ENCODE measurements around the gene ZSWIM7. TPM values are rescaled to one million over a fixed set of nuclear protein-coding genes. Genes with fewer than 3 reads are reported as not detected.
"Not testable (repeated sequence)": the region's sequence is repeated elsewhere in the genome, so short reads cannot be mapped to it uniquely, and the experiment has no call there.

ZSWIM7 gene
- total RNA-seq, 2 experiments from 2014 or later, result 19.3 to 20.0 TPM

GRCh38 chr17:15942207-15942833 lies 57.2 kb downstream of the ZSWIM7 start:
- DNase-seq (no peak), ATAC-seq (no peak)
- ChIA-PET POLR2A (no interaction called here), CTCF (interaction anchor here (1.2 kb wide), 1 partner anchor 17 kb away, joined by 3 read pairs; no protein-coding TSS in a partner anchor)
- no peaks in the 10 kb centered on the region for H3K9me3 Mint-ChIP-seq (ENCODE audit: insufficient read depth)
- H3K27ac Mint-ChIP-seq, result no peak overlapping the region
- no peaks in the 10 kb centered on the region for H3K36me3 Mint-ChIP-seq (ENCODE audit: low read depth)
- H3K4me1 Mint-ChIP-seq (ENCODE audit: low read depth), result peaks cover 18% of the 10 kb centered on the region
- no peak overlapping the region for H3K4me3 Mint-ChIP-seq
- peaks cover 26% of the 10 kb centered on the region for H3K27me3 Mint-ChIP-seq (ENCODE audit: low read depth)

GRCh38 chr17:15941781-15942180 lies 57.7 kb downstream of the ZSWIM7 start:
- Mint-ChIP-seq H3K27ac (no peak overlapping the region), H3K27me3 (ENCODE audit: low read depth) (peaks cover 26% of the 10 kb centered on the region), H3K36me3 (ENCODE audit: low read depth) (no peaks in the 10 kb centered on the region), H3K4me1 (ENCODE audit: low read depth) (peaks cover 17% of the 10 kb centered on the region), H3K4me3 (no peak overlapping the region), H3K9me3 (ENCODE audit: insufficient read depth) (no peaks in the 10 kb centered on the region)
- ChIA-PET POLR2A (no interaction called here), CTCF (interaction anchor here (1.2 kb wide), 1 partner anchor 17 kb away, joined by 3 read pairs; no protein-coding TSS in a partner anchor)
- no peak for DNase-seq
- no peak for ATAC-seq

DNA sequence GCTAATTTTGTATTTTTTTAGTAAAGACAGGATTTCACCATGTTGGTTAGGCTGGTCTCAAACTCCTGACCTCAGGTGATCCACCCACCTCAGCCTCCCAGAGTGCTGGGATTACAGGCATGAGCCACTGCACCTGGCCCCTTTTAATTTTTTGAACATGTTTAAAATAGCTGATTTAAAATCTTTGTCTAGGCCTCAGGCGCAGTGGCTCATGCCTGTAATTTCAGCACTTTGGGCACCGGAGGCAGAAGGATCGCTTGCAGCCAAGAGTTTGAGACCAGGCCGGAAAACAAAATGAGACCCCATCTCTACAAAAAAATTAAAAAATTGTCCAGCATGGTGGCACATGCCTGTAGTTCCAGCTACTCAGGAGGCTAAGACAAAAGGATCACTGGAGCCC lies 63.0 kb downstream of the ZSWIM7 start:
- POLR2A ChIA-PET; H3K27ac Mint-ChIP-seq; DNase-seq; ATAC-seq; H3K4me1 Mint-ChIP-seq (ENCODE audit: low read depth); CTCF ChIA-PET; H3K4me3 Mint-ChIP-seq; H3K36me3 Mint-ChIP-seq (ENCODE audit: low read depth); H3K9me3 Mint-ChIP-seq (ENCODE audit: insufficient read depth): not testable (repeated sequence)
- peaks cover 14% of the 10 kb centered on the region for H3K27me3 Mint-ChIP-seq (ENCODE audit: low read depth)

DNA sequence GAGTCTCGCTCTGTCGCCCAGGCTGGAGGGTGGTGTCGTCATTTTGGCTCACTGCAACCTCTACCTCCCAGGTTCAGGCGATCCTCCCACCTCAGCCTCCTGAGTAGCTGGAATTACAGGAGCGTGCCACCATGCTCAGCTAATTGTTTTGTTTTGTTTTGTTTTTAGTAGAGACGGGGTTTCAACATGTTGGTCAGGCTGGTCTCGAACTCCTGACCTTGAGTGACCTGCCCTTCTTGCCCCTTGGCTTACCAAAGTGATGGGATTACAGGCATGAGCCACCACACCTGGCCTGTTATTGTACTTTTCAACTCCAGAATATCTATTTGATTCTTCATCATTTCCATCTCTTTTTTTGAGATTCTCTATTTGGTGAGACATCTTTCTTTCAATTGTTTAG lies 63.6 kb downstream of the ZSWIM7 start:
- CTCF ChIA-PET, result no interaction called here
- Mint-ChIP-seq H3K4me3 (no peak overlapping the region), H3K27me3 (ENCODE audit: low read depth) (peaks cover 13% of the 10 kb centered on the region), H3K9me3 (ENCODE audit: insufficient read depth) (no peaks in the 10 kb centered on the region), H3K4me1 (ENCODE audit: low read depth) (no peaks in the 10 kb centered on the region), H3K36me3 (ENCODE audit: low read depth) (no peaks in the 10 kb centered on the region), H3K27ac (no peak overlapping the region)
- no peak for ATAC-seq
- POLR2A ChIA-PET, result no interaction called here
- no peak for DNase-seq

GRCh38 chr17:15934866-15935265 lies 64.6 kb downstream of the ZSWIM7 start:
- H3K27ac Mint-ChIP-seq, result no peak overlapping the region
- ChIA-PET POLR2A (no interaction called here), CTCF (interaction anchor here (0.6 to 1.3 kb wide), 2 partner anchors 10 to 51 kb away, joined by 3 to 7 read pairs; partner anchors contain the start of gene ADORA2B)
- peaks cover 10% of the 10 kb centered on the region for H3K27me3 Mint-ChIP-seq (ENCODE audit: low read depth)
- ATAC-seq, result no peak
- no peaks in the 10 kb centered on the region for H3K9me3 Mint-ChIP-seq (ENCODE audit: insufficient read depth)
- no peaks in the 10 kb centered on the region for H3K4me1 Mint-ChIP-seq (ENCODE audit: low read depth)
- DNase-seq, result no peak
- H3K36me3 Mint-ChIP-seq (ENCODE audit: low read depth), result no peaks in the 10 kb centered on the region
- H3K4me3 Mint-ChIP-seq, result no peak overlapping the region

DNA sequence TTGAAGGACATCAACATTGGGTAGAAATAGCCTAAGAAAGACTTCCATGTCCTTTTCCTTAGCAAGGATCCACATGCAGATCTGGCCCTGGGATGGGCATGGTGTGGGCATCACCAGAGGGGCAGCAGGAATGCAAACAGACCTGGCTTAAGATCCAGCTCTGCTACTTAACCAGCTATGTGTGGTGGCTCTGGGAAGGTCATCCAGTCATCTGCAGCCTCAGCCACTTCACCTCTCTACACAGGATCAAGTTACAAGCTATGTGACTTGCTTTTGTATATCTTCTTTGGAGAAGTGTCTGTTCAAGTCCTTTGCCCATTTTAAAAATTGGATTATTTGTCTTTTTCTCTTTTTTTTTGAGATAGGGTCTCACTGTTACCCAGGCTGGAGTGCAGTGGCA lies 68.1 kb downstream of the ZSWIM7 start:
- Mint-ChIP-seq H3K4me1 (ENCODE audit: low read depth) (peaks cover 2% of the 10 kb centered on the region), H3K9me3 (ENCODE audit: insufficient read depth) (no peaks in the 10 kb centered on the region), H3K27ac (no peak overlapping the region), H3K36me3 (ENCODE audit: low read depth) (no peaks in the 10 kb centered on the region), H3K27me3 (ENCODE audit: low read depth) (peaks cover 27% of the 10 kb centered on the region), H3K4me3 (no peak overlapping the region)
- CTCF ChIA-PET, result no interaction called here
- ATAC-seq, result no peak
- POLR2A ChIA-PET, result no interaction called here
- no peak for DNase-seq

GRCh38 chr17:15930426-15930825 lies 69.1 kb downstream of the ZSWIM7 start:
- POLR2A ChIA-PET, result no interaction called here
- ATAC-seq (no peak), DNase-seq (no peak)
- no peak overlapping the region for H3K27ac Mint-ChIP-seq
- peaks cover 2% of the 10 kb centered on the region for H3K4me1 Mint-ChIP-seq (ENCODE audit: low read depth)
- H3K4me3 Mint-ChIP-seq, result no peak overlapping the region
- H3K27me3 Mint-ChIP-seq (ENCODE audit: low read depth), result peaks cover 32% of the 10 kb centered on the region
- CTCF ChIA-PET, result interaction anchor here (1.2 kb wide), 1 partner anchor 15 kb away, joined by 3 read pairs; the partner anchor contains the start of gene ADORA2B
- no peaks in the 10 kb centered on the region for H3K36me3 Mint-ChIP-seq (ENCODE audit: low read depth)
- H3K9me3 Mint-ChIP-seq (ENCODE audit: insufficient read depth), result no peaks in the 10 kb centered on the region

GRCh38 chr17:15929941-15930340 lies 69.6 kb downstream of the ZSWIM7 start:
- no peaks in the 10 kb centered on the region for H3K36me3 Mint-ChIP-seq (ENCODE audit: low read depth)
- no peak overlapping the region for H3K4me3 Mint-ChIP-seq
- H3K4me1 Mint-ChIP-seq (ENCODE audit: low read depth), result peaks cover 2% of the 10 kb centered on the region
- H3K27me3 Mint-ChIP-seq (ENCODE audit: low read depth), result peaks cover 28% of the 10 kb centered on the region
- H3K9me3 Mint-ChIP-seq (ENCODE audit: insufficient read depth), result no peaks in the 10 kb centered on the region
- ChIA-PET POLR2A (no interaction called here), CTCF (interaction anchor here (1.2 kb wide), 1 partner anchor 15 kb away, joined by 3 read pairs; the partner anchor contains the start of gene ADORA2B)
- DNase-seq (no peak), ATAC-seq (no peak)
- H3K27ac Mint-ChIP-seq, result no peak overlapping the region

DNA sequence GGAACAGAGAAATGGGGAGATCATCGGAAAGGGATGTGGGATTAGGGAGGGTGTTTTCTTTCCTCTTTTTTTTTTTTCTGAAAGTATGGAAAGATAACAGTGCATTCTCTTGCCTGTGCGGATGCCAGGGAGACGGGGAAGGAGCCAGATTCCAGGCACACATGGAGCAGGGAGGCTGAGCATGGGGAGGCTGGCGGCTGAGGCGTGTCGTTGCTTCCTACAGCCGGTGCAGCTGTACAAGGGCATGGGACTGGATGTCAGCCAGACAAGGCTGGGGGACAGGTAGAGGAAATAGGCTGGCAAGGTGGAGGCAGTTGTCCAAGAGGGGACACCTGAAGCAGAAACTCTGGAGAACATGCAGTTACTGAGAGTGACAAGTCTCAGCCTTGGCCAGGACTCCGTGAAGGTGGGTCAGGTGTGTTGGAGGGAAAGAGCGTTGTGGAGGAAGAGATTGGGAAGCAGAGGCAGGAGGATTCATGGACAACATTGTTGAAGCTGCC lies 71.2 kb downstream of the ZSWIM7 start:
- no peak for DNase-seq
- ATAC-seq, result no peak
- CTCF ChIA-PET, result no interaction called here
- no peaks in the 10 kb centered on the region for H3K9me3 Mint-ChIP-seq (ENCODE audit: insufficient read depth)
- H3K27ac Mint-ChIP-seq, result no peak overlapping the region
- peaks cover 29% of the 10 kb centered on the region for H3K27me3 Mint-ChIP-seq (ENCODE audit: low read depth)
- peaks cover 2% of the 10 kb centered on the region for H3K4me1 Mint-ChIP-seq (ENCODE audit: low read depth)
- H3K4me3 Mint-ChIP-seq, result no peak overlapping the region
- POLR2A ChIA-PET, result no interaction called here
- no peaks in the 10 kb centered on the region for H3K36me3 Mint-ChIP-seq (ENCODE audit: low read depth)

Other genes starting within 250 kb of the ZSWIM7 start
- gene ADORA2B, start 54.6 kb downstream of the ZSWIM7 start, total RNA-seq, result 1 to 10 TPM; 1.7 to 2.9 TPM
- gene TTC19, start 120 bp upstream of the ZSWIM7 start, total RNA-seq, result 10 to 100 TPM; 31.5 to 38.1 TPM
- gene NCOR1, start 215.8 kb upstream of the ZSWIM7 start, total RNA-seq, result 100 to 1,000 TPM; 160 to 161 TPM
- gene PIGL, start 217.5 kb upstream of the ZSWIM7 start, total RNA-seq, result 10 to 100 TPM; 22.4 to 24.1 TPM

All from activated CD8-positive, alpha-beta T cell treated with anti-CD3 and anti-CD28 coated beads, Interleukin-2, amount 10 ng/mL, durations not matched to agents 7 days and 5 days (primary cell).